Stimulated activated effector memory CD8-positive, alpha-beta T cell treated with anti-CD3 and anti-CD28 coated beads, Interleukin-12 subunit alpha, Interleukin-12 subunit beta, amount 100 ng/mL, for 72 hours (primary cell): ENCODE data around the gene MCM9.
"Not testable (repeated sequence)": the region's sequence is repeated elsewhere in the genome, so short reads cannot be mapped to it uniquely, and the experiment has no call there.

ENCODE experiments used
- ATAC-seq: fragments of 150-1000 bp; cut with Tn5 transposase; 2 replicates; pipeline ENCODE4 v1.10.0; 2021
- DNase-seq, 2 donors: peaks; one replicate each; pipeline ENCODE4 v3.0.0; 2021 to 2022; ENCODE audit warnings: low spot score in 2 of 2
- H3K27ac Mint-ChIP-seq: one replicate; pipeline ENCODE4 v1.8.0; 2022; ENCODE audit warnings: mild to moderate bottlenecking, mixed read lengths
- H3K36me3 Mint-ChIP-seq: one replicate; pipeline ENCODE4 v1.8.0; 2022; ENCODE audit warnings: mild to moderate bottlenecking, mixed read lengths
- H3K4me1 Mint-ChIP-seq: one replicate; pipeline ENCODE4 v1.8.0; 2022; ENCODE audit warnings: mixed read lengths
- H3K4me3 Mint-ChIP-seq: one replicate; pipeline ENCODE4 v1.8.0; 2022; ENCODE audit warnings: mild to moderate bottlenecking, mixed read lengths
- H3K9me3 Mint-ChIP-seq: one replicate; pipeline ENCODE4 v1.8.0; 2022; ENCODE audit warnings: mixed read lengths

Gene MCM9

GRCh38 chr6:118869894-118870589 is 64.9 kb downstream of the MCM9 start:
- ATAC-seq (no peak), DNase-seq (no peak)
- Mint-ChIP-seq H3K4me1 (peaks cover 44% of the 10 kb centered on the region), H3K4me3 (no peak overlapping the region), H3K27ac (no peak overlapping the region), H3K36me3 (no peaks in the 10 kb centered on the region), H3K9me3 (no peaks in the 10 kb centered on the region)

GRCh38 chr6:118869350-118869749 is 65.6 kb downstream of the MCM9 start:
- ATAC-seq (no peak), DNase-seq (no peak)
- Mint-ChIP-seq H3K4me1 (peaks cover 51% of the 10 kb centered on the region), H3K27ac (no peak overlapping the region), H3K36me3 (no peaks in the 10 kb centered on the region), H3K9me3 (no peaks in the 10 kb centered on the region), H3K4me3 (no peak overlapping the region)

- not testable (repeated sequence) for ATAC-seq, H3K4me3 Mint-ChIP-seq, DNase-seq, H3K9me3 Mint-ChIP-seq, H3K27ac Mint-ChIP-seq, H3K36me3 Mint-ChIP-seq
- H3K4me1 Mint-ChIP-seq = peaks cover 55% of the 10 kb centered on the region
These were observed 66.1 kb downstream of the MCM9 start for GRCh38 chr6:118868901-118869300.

- Mint-ChIP-seq H3K9me3 (no peaks in the 10 kb centered on the region), H3K36me3 (no peaks in the 10 kb centered on the region), H3K4me3 (no peak overlapping the region), H3K4me1 (peaks cover 68% of the 10 kb centered on the region), H3K27ac (no peak overlapping the region)
- no peak for DNase-seq
- ATAC-seq = no peak
These were observed 67.8 kb downstream of the MCM9 start for GRCh38 chr6:118867181-118867580.

GRCh38 chr6:118865100-118865391 is 69.9 kb downstream of the MCM9 start:
- Mint-ChIP-seq H3K4me1 (peaks cover 66% of the 10 kb centered on the region), H3K9me3 (no peaks in the 10 kb centered on the region), H3K4me3 (peak overlapping the region; percentile 31), H3K27ac (peak overlapping the region; percentile 70), H3K36me3 (no peaks in the 10 kb centered on the region)
- ATAC-seq (no peak), DNase-seq (no peak)

- Mint-ChIP-seq H3K9me3 (no peaks in the 10 kb centered on the region), H3K4me3 (peak overlapping the region; percentile 31), H3K36me3 (no peaks in the 10 kb centered on the region), H3K27ac (peak overlapping the region; percentile 70), H3K4me1 (peaks cover 66% of the 10 kb centered on the region)
- ATAC-seq = no peak
- DNase-seq = no peak
These were observed 70.4 kb downstream of the MCM9 start for GRCh38 chr6:118864341-118865099.

GRCh38 chr6:118862443-118862842 is 72.5 kb downstream of the MCM9 start:
- Mint-ChIP-seq H3K4me3 (no peak overlapping the region), H3K4me1 (peaks cover 75% of the 10 kb centered on the region), H3K36me3 (no peaks in the 10 kb centered on the region)

GRCh38 chr6:118860880-118861279 is 74.1 kb downstream of the MCM9 start:
- no peak overlapping the region for H3K27ac Mint-ChIP-seq
- no peak for ATAC-seq

More at GRCh38 chr6:118862443-118862842, 72.5 kb downstream of the MCM9 start:
- Mint-ChIP-seq H3K27ac (no peak overlapping the region), H3K9me3 (no peaks in the 10 kb centered on the region)
- no peak for ATAC-seq
- no peak for DNase-seq

DNA sequence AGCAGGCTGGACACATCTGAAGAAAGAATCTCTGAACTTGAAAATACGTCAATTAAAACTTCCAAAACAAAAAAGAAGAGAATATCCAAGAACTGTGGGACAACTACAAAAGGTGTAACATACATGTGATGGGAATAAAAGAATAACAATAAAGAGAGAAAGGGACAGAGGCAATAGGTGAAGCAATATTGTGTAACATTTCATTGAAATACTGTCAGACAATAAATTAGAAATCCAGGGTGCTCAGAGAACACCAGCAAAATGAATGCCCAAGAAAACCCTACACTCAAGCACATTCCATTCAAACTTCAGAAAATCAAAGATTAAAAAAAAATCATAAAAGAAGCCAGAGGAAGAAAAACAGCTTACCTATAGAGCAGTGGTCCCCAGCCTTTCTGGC is 74.6 kb downstream of the MCM9 start:
- no peaks in the 10 kb centered on the region for H3K36me3 Mint-ChIP-seq
- no peak overlapping the region for H3K27ac Mint-ChIP-seq
- no peaks in the 10 kb centered on the region for H3K9me3 Mint-ChIP-seq
- H3K4me1 Mint-ChIP-seq = peaks cover 61% of the 10 kb centered on the region
- no peak overlapping the region for H3K4me3 Mint-ChIP-seq
- no peak for ATAC-seq
- no peak for DNase-seq

More at GRCh38 chr6:118860880-118861279, 74.1 kb downstream of the MCM9 start:
- Mint-ChIP-seq H3K4me3 (no peak overlapping the region), H3K36me3 (no peaks in the 10 kb centered on the region), H3K4me1 (peaks cover 66% of the 10 kb centered on the region), H3K9me3 (no peaks in the 10 kb centered on the region)
- DNase-seq = no peak

DNA sequence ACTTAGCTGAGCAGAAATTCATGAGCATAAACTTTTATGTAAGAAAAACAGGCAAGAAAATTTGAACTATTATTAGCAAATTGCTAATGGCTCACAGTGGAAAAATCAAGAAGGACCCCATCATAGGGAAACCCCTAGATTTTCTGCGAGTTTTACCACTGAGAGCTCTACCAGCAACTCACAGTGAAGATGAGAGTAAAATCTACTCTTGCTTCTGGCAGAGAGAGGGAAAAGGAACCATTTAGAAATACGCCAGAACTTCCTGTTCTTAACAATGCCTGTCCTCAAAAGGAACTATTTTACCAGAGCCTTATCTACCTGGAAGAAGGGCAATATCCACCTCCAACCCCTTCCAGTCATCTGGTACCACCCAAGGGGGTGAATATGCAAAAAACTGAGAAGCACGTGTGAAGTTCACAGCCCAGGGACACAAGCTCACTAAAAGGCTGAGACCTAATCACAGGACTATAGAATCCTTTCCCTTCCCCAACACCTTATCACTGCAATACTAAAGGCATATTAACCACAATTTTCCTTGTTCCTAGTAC is 75.4 kb downstream of the MCM9 start:
- H3K9me3 Mint-ChIP-seq = no peaks in the 10 kb centered on the region
- H3K36me3 Mint-ChIP-seq = no peaks in the 10 kb centered on the region
- no peak for DNase-seq
- H3K4me1 Mint-ChIP-seq = peaks cover 54% of the 10 kb centered on the region
- H3K27ac Mint-ChIP-seq = no peak overlapping the region
- no peak for ATAC-seq
- H3K4me3 Mint-ChIP-seq = no peak overlapping the region

DNA sequence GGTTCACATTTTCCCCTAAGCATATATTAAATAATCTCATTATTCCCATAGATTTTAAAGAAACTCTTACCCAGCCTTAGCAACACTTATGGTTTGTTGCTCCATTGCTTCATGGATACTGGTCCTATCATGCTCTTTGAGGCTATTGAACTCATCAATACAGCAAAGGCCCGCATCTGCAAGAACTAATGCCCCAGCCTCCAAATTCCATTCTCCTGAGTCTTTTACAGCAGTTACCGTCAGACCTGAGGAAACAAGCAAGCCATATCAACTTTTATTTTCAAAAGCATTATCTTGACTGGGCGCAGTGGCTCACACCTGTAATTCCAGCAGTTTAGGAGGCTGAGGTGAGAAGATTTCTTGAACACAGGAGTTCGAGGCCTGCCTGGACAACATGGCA is 78.7 kb downstream of the MCM9 start:
- Mint-ChIP-seq H3K4me3 (no peak overlapping the region), H3K36me3 (no peaks in the 10 kb centered on the region), H3K4me1 (peaks cover 26% of the 10 kb centered on the region), H3K27ac (no peak overlapping the region), H3K9me3 (no peaks in the 10 kb centered on the region)
- ATAC-seq (no peak), DNase-seq (no peak)

DNA sequence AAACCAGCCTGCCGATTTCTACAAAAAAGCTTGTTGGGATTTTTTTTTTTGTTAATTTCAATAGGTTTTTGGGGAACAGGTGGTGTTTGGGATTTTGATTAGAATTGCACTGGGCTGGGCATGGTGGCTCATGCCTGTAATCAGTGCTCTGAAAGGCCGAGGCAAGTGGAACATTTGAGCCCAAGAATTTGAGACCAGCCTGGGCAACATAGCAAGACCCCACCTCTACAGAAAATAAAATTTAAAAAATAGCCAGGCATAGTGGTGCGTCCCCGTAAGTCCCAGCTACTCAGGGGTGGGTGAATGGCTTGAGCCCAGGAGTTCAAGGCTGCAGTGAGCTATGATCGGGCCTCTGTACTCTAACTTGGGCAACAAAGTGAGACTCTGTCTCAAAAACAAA is 81.6 kb downstream of the MCM9 start:
- no peak for DNase-seq
- no peak for ATAC-seq
- H3K36me3 Mint-ChIP-seq = no peaks in the 10 kb centered on the region
- H3K27ac Mint-ChIP-seq = no peak overlapping the region
- H3K4me3 Mint-ChIP-seq = no peak overlapping the region
- no peaks in the 10 kb centered on the region for H3K9me3 Mint-ChIP-seq
- H3K4me1 Mint-ChIP-seq = peaks cover 5% of the 10 kb centered on the region

GRCh38 chr6:118844915-118845314 is 90.0 kb downstream of the MCM9 start:
- H3K4me3 Mint-ChIP-seq = peak overlapping the region; percentile 57
- H3K27ac Mint-ChIP-seq = peak overlapping the region; percentile 88
- peaks cover 32% of the 10 kb centered on the region for H3K4me1 Mint-ChIP-seq

DNA sequence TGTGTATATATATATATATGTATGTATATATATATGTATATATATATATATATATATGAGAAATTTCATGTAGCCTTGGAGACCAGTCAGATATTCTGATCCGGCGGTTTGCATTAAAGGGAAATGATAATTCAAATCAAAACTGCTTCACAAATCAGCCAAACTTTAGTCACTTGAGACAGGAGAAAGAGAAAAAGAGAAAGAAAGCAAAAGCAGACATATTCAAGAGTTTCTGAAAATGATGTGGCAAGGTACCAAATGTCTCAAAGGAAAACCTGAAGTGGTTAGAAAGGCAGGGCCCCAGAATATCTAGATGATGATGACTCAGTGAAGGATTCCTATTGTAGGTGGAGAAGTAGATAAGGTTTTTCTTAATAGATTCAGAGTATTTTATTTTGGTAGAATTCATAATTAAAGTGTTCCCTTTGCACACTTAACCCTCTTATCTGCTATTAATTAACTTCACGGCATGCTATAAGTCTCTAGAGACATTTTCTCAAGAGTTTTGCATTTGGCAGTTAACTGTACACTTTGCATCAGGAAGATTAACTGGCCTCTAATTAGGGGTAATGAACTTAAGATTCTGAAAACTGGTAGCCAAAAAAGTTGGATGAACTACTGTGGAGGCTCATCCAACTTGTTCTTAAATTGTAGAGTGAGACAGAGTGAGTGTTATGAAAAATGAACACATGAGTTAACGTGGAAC is 91.1 kb downstream of the MCM9 start:
- peak overlapping the region; percentile 57 for H3K4me3 Mint-ChIP-seq
- ATAC-seq (peak; percentile 92), DNase-seq (peak in 1 of 2 donors; percentile 55)
- no peaks in the 10 kb centered on the region for H3K9me3 Mint-ChIP-seq
- no peaks in the 10 kb centered on the region for H3K36me3 Mint-ChIP-seq
- H3K4me1 Mint-ChIP-seq = peaks cover 32% of the 10 kb centered on the region
- peak overlapping the region; percentile 88 for H3K27ac Mint-ChIP-seq

More at GRCh38 chr6:118844915-118845314, 90.0 kb downstream of the MCM9 start:
- Mint-ChIP-seq H3K9me3 (no peaks in the 10 kb centered on the region), H3K36me3 (no peaks in the 10 kb centered on the region)
- DNase-seq (peak in 1 of 2 donors; percentile 57), ATAC-seq (peak; percentile 92)

GRCh38 chr6:118830691-118831090 is 104.3 kb downstream of the MCM9 start:
- no peak for ATAC-seq
- DNase-seq = no peak
- peak overlapping the region; percentile 5 for H3K27ac Mint-ChIP-seq
- H3K36me3 Mint-ChIP-seq = peaks cover 31% of the 10 kb centered on the region
- H3K9me3 Mint-ChIP-seq = no peaks in the 10 kb centered on the region
- peaks cover 5% of the 10 kb centered on the region for H3K4me1 Mint-ChIP-seq
- no peak overlapping the region for H3K4me3 Mint-ChIP-seq
